GM12878 (cell line): ENCODE data around the gene PPARD. TPM values are rescaled to one million over a fixed set of nuclear protein-coding genes. Genes with fewer than 3 reads are reported as not detected.
A peak's percentile ranks its signal among the peaks of the same experiment; 100 is the strongest.

ENCODE experiments used
- BCL3 ChIP-seq: IDR thresholded peaks from 2 replicates; pipeline ENCODE4 v1.6.1; 2011; ENCODE audit warnings: borderline replicate concordance, low read depth, mild to moderate bottlenecking, moderate library complexity, low read length; ENCODE audit not compliant: insufficient read depth, poor library complexity, severe bottlenecking
- E2F4 ChIP-seq: IDR thresholded peaks from 2 replicates; pipeline ENCODE4 v1.6.1; 2012; ENCODE audit warnings: low read depth, low read length, improper control_type of control experiment
- EP300 ChIP-seq, 2 experiments: fragments of 150-350 bp in 1 of 2; IDR thresholded peaks; 2 replicates each; pipeline ENCODE4 v1.6.1; 2011 to 2012; ENCODE audit warnings: low read depth in 2 of 2, low read length in 2 of 2, borderline replicate concordance in 1 of 2, improper control_type of control experiment in 1 of 2, inconsistent platforms in 1 of 2; ENCODE audit not compliant: control insufficient read depth in 1 of 2
- FOS ChIP-seq: IDR thresholded peaks from 3 replicates; pipeline ENCODE4 v1.6.1; 2011; ENCODE audit warnings: borderline replicate concordance; ENCODE audit not compliant: insufficient read length; ENCODE audit errors: extremely low read depth
- HSF1 ChIP-seq: fragments of 150-350 bp; IDR thresholded peaks from 2 replicates; pipeline ENCODE4 v1.6.1; 2014; ENCODE audit warnings: mild to moderate bottlenecking, low read depth, low read length
- MLLT1 ChIP-seq: fragments of 450-650 bp; IDR thresholded peaks from 2 replicates; pipeline ENCODE4 v1.6.1; 2016; ENCODE audit warnings: mild to moderate bottlenecking
- NFXL1 ChIP-seq: fragments of 450-650 bp; IDR thresholded peaks from 2 replicates; pipeline ENCODE4 v1.6.1; 2017; ENCODE audit warnings: antibody characterized with exemption, mild to moderate bottlenecking, borderline replicate concordance
- NFYB ChIP-seq: IDR thresholded peaks from 2 replicates; pipeline ENCODE4 v1.6.1; 2011; ENCODE audit warnings: low read depth, mild to moderate bottlenecking, low read length, improper control_type of control experiment, moderate library complexity; ENCODE audit not compliant: insufficient read depth
- PRDM15 ChIP-seq: fragments of 450-650 bp; formaldehyde crosslinking; IDR thresholded peaks from 2 replicates; pipeline ENCODE4 v1.4.0; 2020; ENCODE audit warnings: mild to moderate bottlenecking, moderate library complexity
- RCOR1 ChIP-seq: conservative IDR thresholded peaks from 2 replicates; pipeline ENCODE4 v1.6.1; 2012; ENCODE audit warnings: low read depth, low read length, improper control_type of control experiment
- RUNX3 ChIP-seq: IDR thresholded peaks from 2 replicates; pipeline ENCODE4 v1.6.1; 2012; ENCODE audit warnings: low read length, inconsistent platforms
- SIX5 ChIP-seq: IDR thresholded peaks from 2 replicates; pipeline ENCODE4 v1.6.1; 2011; ENCODE audit warnings: mild to moderate bottlenecking, low read depth, low read length, moderate library complexity; ENCODE audit not compliant: severe bottlenecking
- SPI1 ChIP-seq: IDR thresholded peaks from 2 replicates; pipeline ENCODE4 v1.6.1; 2011; ENCODE audit warnings: low read depth, mild to moderate bottlenecking, low read length, moderate library complexity, borderline replicate concordance; ENCODE audit not compliant: insufficient read depth
- STAT1 ChIP-seq: fragments of 450-650 bp; conservative IDR thresholded peaks from 2 replicates; pipeline ENCODE4 v1.6.1; 2014; ENCODE audit warnings: antibody characterized with exemption, mild to moderate bottlenecking
- STAT3 ChIP-seq: IDR thresholded peaks from 2 replicates; pipeline ENCODE4 v1.6.1; 2011; ENCODE audit warnings: low read depth, low read length, improper control_type of control experiment
- TCF12 ChIP-seq: IDR thresholded peaks from 2 replicates; pipeline ENCODE4 v1.6.1; 2011; ENCODE audit warnings: low read depth, mild to moderate bottlenecking, low read length
- TCF7 ChIP-seq: IDR thresholded peaks from 2 replicates; pipeline ENCODE4 v1.6.1; 2014; ENCODE audit warnings: antibody characterized with exemption, borderline replicate concordance
- WRNIP1 ChIP-seq: IDR thresholded peaks from 2 replicates; pipeline ENCODE4 v1.6.1; 2011; ENCODE audit warnings: low read depth, low read length, improper control_type of control experiment, borderline replicate concordance
- ZNF274 ChIP-seq: IDR thresholded peaks from one replicate; pipeline ENCODE4 v1.8.0; 2011; ENCODE audit not compliant: insufficient read length, insufficient read depth
- polyA plus RNA-seq, 11 experiments: library from polyadenylated mRNA; depleted of rRNA in 4 of 11; unstranded in 6 of 11; stranded (reverse) in 5 of 11; fragments of >200 nt; fragmentation: Nextera tagmentation in 4 of 11; fragmentation: Illumina TruSeq in 1 of 11; extraction: Ambion mirVana in 4 of 11; extraction: Trizol in 1 of 11; gene quantifications; 1 replicate in 1 of 11; 2 replicates in 10 of 11; pipeline versions ENCODE4 v1.2.1 to v1.2.3, GENCODE V29; 2011 to 2016; ENCODE audit warnings: inconsistent platforms in 2 of 11, missing spikeins in 2 of 11, low read depth in 1 of 11
- total RNA-seq, 4 experiments: library from RNA; depleted of rRNA in 3 of 4; stranded (reverse); fragments of >200 nt in 3 of 4; fragmentation: Illumina TruSeq in 1 of 4; extraction: Trizol in 1 of 4; gene quantifications; 2 replicates each; pipeline versions ENCODE4 v1.2.1 to v1.2.3, GENCODE V29; 2013 to 2021

The PPARD gene
- total and polyA plus RNA-seq, 10 of the 15 experiments (the other 5 are each of a cell fraction or from before 2014, with no cell fraction given), result 0.05 to 12.6 (median 6.7) TPM

GRCh38 chr6:35468181-35468979 lies 126.0 kb downstream of the PPARD start, which contains the start of gene RPL10A (continued):
- TF ChIP-seq FOS, result no peak
- no peak for TF ChIP-seq E2F4
- TF ChIP-seq SPI1, result no peak
- no peak for TF ChIP-seq PRDM15 (CRISPR knock-in tag)
- TF ChIP-seq TCF7, result 0 out of 2 replicates have a peak, but pooled peaks have one; percentile 5
- TF ChIP-seq ZNF274, result no peak
- no peak for TF ChIP-seq WRNIP1
- TF ChIP-seq BCL3, result peak; percentile 40
- no peak for TF ChIP-seq EP300 (IDR thresholded peaks at IDR 0.05; ENCODE audit: borderline replicate concordance in 1 of 2, control insufficient read depth in 1 of 2, low read depth in 2 of 2, low read length in 2 of 2)
- TF ChIP-seq STAT1, result peak; percentile 89
- peak; percentile 99 for TF ChIP-seq RCOR1
- peak; percentile 28 for TF ChIP-seq SIX5
- 0 out of 2 replicates have a peak, but pooled peaks have one; percentile 32 for TF ChIP-seq HSF1
- peak; percentile 70 for TF ChIP-seq MLLT1
- TF ChIP-seq RUNX3, result peak; percentile 92
- peak; percentile 57; the same call in 1 of the 2 replicates for TF ChIP-seq TCF12
- TF ChIP-seq NFXL1, result no peak
- TF ChIP-seq STAT3, result no peak
- no peak for TF ChIP-seq NFYB
